Thoracic aorta (tissue), 2 donors: Measurements from ENCODE around the gene PLA1A. TPM values are rescaled to one million over a fixed set of nuclear protein-coding genes. Genes with fewer than 3 reads are reported as not detected.

Source experiments
- ATAC-seq: fragments of 150-250 bp; one replicate; pipeline ENCODE4 v1.8.0; 2017; ENCODE audit warnings: low read depth; ENCODE audit not compliant: insufficient number of reproducible peaks, low FRiP score
- DNase-seq: peaks from one replicate; pipeline ENCODE4 v3.0.0-alpha.2; 2020; ENCODE audit warnings: low spot score
- H3K27ac ChIP-seq, 2 donors: fragments of 200-600 bp; sonication (generic); 1 replicate in 1 of 2; 2 replicates in 1 of 2; pipeline ENCODE4 v1.5.1; 2016; ENCODE audit warnings: mild to moderate bottlenecking in 2 of 2, moderate library complexity in 2 of 2
- H3K27me3 ChIP-seq: fragments of 200-600 bp; sonication (generic); replicated peaks from 2 replicates; pipeline ENCODE4 v1.6.0; 2016; ENCODE audit warnings: mild to moderate bottlenecking; ENCODE audit not compliant: insufficient read depth
- H3K36me3 ChIP-seq: fragments of 200-600 bp; sonication (generic); one replicate; pipeline ENCODE4 v1.5.1; 2016
- H3K4me1 ChIP-seq, 2 donors: fragments of 200-600 bp; sonication (generic); 1 replicate in 1 of 2; 2 replicates in 1 of 2; pipeline versions ENCODE4 v1.5.1 to v1.6.0; 2016; ENCODE audit warnings: low read depth in 2 of 2, mild to moderate bottlenecking in 1 of 2; ENCODE audit not compliant: control insufficient read depth in 1 of 2
- H3K4me3 ChIP-seq: fragments of 200-600 bp; sonication (generic); 2 replicates; pipeline ENCODE4 v1.5.1; 2016; ENCODE audit warnings: mild to moderate bottlenecking
- H3K9me3 ChIP-seq: fragments of 200-600 bp; sonication (generic); 2 replicates; pipeline ENCODE4 v1.5.1; 2016
- total RNA-seq, 2 donors: library from RNA; depleted of rRNA; stranded (reverse); fragments of >200 nt; gene quantifications; one replicate each; pipeline versions ENCODE4 v1.1.0 to v1.2.3, GENCODE V29; 2016
- TF ChIP-seq, protein P1 (sequence below): fragments of 200-600 bp; sonication (generic); IDR thresholded peaks from one replicate; pipeline ENCODE4 v1.5.1; 2019; ENCODE audit warnings: antibody characterized with exemption

PLA1A gene
- total RNA-seq, 2 donors from 2014 or later, result 4.9 to 20.8 TPM

DNA sequence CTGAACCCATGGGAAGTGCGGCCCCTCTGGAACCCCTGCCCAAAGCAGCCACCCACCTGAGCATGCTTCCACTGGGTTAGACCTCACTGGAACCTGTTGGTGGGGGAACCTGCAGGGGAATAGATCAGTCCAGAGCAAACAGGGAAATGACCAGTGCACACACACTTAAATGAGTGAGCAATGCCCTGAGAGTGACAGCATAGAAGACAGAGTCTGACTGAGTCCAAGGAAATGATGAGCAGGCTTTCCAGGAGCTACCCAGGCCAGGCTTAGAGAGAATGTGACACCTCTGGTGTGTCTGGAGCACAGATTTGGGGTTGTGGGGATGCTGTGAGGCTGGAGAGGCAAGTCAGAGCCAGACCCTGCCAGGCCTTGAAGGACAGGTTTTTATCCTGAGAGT, 28.5 kb downstream of the PLA1A start:
- no peak overlapping the region for H3K4me3 ChIP-seq
- DNase-seq (no peak), ATAC-seq (no peak)
- H3K36me3 ChIP-seq, result no peaks in the 10 kb centered on the region
- H3K27ac ChIP-seq, result no peak overlapping the region
- peaks cover 32 to 45% of the 10 kb centered on the region in 2 donors for H3K4me1 ChIP-seq
- no peaks in the 10 kb centered on the region for H3K27me3 ChIP-seq
- TF ChIP-seq, protein P1, sequence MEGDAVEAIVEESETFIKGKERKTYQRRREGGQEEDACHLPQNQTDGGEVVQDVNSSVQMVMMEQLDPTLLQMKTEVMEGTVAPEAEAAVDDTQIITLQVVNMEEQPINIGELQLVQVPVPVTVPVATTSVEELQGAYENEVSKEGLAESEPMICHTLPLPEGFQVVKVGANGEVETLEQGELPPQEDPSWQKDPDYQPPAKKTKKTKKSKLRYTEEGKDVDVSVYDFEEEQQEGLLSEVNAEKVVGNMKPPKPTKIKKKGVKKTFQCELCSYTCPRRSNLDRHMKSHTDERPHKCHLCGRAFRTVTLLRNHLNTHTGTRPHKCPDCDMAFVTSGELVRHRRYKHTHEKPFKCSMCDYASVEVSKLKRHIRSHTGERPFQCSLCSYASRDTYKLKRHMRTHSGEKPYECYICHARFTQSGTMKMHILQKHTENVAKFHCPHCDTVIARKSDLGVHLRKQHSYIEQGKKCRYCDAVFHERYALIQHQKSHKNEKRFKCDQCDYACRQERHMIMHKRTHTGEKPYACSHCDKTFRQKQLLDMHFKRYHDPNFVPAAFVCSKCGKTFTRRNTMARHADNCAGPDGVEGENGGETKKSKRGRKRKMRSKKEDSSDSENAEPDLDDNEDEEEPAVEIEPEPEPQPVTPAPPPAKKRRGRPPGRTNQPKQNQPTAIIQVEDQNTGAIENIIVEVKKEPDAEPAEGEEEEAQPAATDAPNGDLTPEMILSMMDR, result no peak
- no peaks in the 10 kb centered on the region for H3K9me3 ChIP-seq

DNA sequence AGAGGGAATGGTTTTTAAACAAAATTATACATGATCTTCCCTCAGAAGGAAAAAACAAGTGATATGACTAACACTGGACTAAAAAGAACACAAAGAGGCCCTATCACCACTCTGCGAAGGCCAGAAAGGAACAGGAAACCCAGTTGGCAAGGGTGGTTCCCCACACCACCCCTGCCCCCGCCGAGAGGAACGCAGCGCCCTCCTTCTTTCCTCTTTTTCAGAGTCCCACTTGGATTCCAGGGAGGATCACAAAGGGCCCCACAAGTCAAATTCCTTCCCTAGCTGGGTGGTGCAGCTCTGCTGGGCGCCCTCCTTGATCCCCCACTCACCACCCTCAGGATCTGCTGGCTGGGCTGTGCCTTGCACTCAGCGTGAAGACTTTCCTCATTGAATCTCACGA, 29.8 kb downstream of the PLA1A start:
- peak overlapping the region; percentile 16 to 68 for H3K27ac ChIP-seq
- no peaks in the 10 kb centered on the region for H3K36me3 ChIP-seq
- H3K4me1 ChIP-seq, result peaks cover 43 to 57% of the 10 kb centered on the region in 2 donors
- no peak for DNase-seq
- no peaks in the 10 kb centered on the region for H3K27me3 ChIP-seq
- TF ChIP-seq, protein P1, result no peak
- H3K9me3 ChIP-seq, result no peaks in the 10 kb centered on the region
- no peak for ATAC-seq
- H3K4me3 ChIP-seq, result no peak overlapping the region

DNA sequence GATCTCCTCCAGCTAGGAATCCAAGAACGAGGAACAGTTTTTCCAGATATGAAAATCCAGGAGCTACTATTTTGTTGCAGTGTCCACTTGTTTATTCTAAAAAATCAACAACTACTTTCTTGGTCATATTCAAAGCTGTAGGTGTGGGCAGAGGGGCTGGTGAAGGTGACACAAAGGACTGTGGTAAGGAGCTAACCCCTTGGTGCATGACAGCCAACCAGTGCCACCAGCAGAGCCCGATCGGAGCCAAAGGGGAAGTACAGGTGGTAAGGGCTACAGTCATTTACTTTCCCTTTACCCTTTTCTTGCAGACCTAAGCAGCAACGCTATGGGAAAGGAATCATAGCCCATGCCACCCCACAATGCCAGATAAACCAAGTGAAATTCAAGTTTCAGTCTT, 30.7 kb downstream of the PLA1A start:
- H3K36me3 ChIP-seq, result no peaks in the 10 kb centered on the region
- H3K9me3 ChIP-seq, result no peaks in the 10 kb centered on the region
- no peak for DNase-seq
- peaks cover 47 to 61% of the 10 kb centered on the region in 2 donors for H3K4me1 ChIP-seq
- H3K27me3 ChIP-seq, result no peaks in the 10 kb centered on the region
- no peak overlapping the region for H3K4me3 ChIP-seq
- TF ChIP-seq, protein P1, result no peak
- peak overlapping the region; percentile 16 to 68 for H3K27ac ChIP-seq
- ATAC-seq, result no peak

DNA sequence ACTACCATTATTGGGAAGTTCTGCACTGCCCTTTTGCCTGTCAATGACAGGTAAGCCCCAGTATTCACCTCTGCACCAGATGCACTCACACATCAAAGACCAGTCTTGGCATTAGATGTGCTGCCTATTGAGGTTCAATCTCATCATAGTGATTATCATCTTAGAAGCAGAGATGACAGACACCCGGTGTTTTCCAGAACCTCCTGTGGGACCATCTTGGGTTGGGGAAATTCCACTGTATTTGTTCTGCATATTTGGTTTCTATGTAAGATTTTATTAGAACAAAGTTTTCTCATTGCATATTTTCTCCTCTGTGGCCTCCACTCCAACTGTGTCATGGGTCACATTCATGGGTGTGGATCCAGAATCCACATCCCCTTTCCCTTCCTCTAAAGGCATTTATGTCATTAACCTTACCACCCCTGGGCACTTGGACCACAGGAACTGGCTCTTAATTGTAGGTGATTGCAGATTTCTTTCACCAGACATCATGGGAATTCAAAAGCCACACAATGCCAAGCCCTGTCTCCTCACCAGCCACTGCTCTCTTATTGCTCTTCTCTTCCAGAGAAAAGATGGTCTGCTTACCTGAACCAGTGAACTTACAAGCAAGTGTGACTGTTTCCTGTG, 31.2 kb downstream of the PLA1A start:
- H3K36me3 ChIP-seq, result no peaks in the 10 kb centered on the region
- no peak overlapping the region for H3K4me3 ChIP-seq
- peak overlapping the region; percentile 31 to 68 for H3K27ac ChIP-seq
- H3K4me1 ChIP-seq, result peaks cover 47 to 61% of the 10 kb centered on the region in 2 donors
- H3K9me3 ChIP-seq, result no peaks in the 10 kb centered on the region
- no peaks in the 10 kb centered on the region for H3K27me3 ChIP-seq
- TF ChIP-seq, protein P1, result no peak
- ATAC-seq (no peak), DNase-seq (no peak)

DNA sequence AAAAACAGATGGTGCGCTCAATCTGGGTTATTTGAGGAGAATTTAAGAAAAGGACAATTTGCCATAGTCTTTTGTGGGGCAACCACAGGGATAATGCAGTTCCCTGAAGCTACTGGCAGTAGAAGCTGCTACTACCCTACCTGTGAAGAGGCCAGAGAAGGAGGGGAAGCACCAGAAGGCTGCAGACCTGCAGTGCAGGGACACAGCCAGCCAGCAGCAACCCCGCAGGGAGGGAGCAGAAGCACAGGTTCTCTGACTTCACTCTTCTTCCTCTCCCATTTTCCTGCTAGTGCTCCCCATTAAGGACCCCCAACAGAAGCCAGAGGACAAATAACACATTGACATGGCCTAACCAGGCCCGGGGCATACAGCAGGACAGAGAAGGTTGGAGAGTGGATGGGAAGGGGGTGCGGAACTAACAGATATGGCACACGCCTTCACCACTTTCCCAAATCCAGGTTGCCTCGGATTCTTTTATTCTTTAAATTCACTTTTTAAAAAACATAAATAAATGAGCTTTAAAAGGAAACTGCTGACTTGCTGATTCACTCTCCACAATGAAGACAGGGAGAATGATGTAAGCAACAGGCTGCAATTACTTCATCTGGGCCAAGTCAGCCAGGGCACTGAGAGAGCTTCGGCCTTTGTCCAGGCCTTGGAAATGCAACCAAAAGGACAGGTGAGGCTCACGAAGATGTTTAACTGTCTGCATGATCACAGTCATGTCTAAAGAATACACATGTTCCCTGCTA, 32.6 kb downstream of the PLA1A start:
- peak overlapping the region; percentile 37 to 68 for H3K27ac ChIP-seq
- no peaks in the 10 kb centered on the region for H3K36me3 ChIP-seq
- H3K4me1 ChIP-seq, result peaks cover 47 to 61% of the 10 kb centered on the region in 2 donors
- TF ChIP-seq, protein P1, result no peak
- DNase-seq (no peak), ATAC-seq (peak; percentile 47)
- no peaks in the 10 kb centered on the region for H3K9me3 ChIP-seq
- H3K4me3 ChIP-seq, result no peak overlapping the region
- no peaks in the 10 kb centered on the region for H3K27me3 ChIP-seq
